Mucosa of rectum (tissue), 2 donors: Measurements from ENCODE around the gene MED9.

Source experiments
- H3K27ac ChIP-seq, 2 donors: one replicate each; pipeline ENCODE4 v1.7.0; 2013; ENCODE audit warnings: inconsistent platforms in 2 of 2, low read depth in 2 of 2, low read length in 2 of 2
- H3K27me3 ChIP-seq, 2 donors: one replicate each; pipeline ENCODE4 v1.7.0; 2013; ENCODE audit warnings: low read length in 2 of 2; ENCODE audit not compliant: control insufficient read depth in 2 of 2, insufficient read depth in 2 of 2
- H3K36me3 ChIP-seq, 2 donors: one replicate each; pipeline ENCODE4 v1.7.0; 2013; ENCODE audit warnings: low read length in 2 of 2; ENCODE audit not compliant: control insufficient read depth in 2 of 2, insufficient read depth in 2 of 2
- H3K4me1 ChIP-seq, 2 donors: one replicate each; pipeline ENCODE4 v1.7.0; 2013; ENCODE audit warnings: low read length in 2 of 2, mild to moderate bottlenecking in 1 of 2; ENCODE audit not compliant: control insufficient read depth in 2 of 2, insufficient read depth in 2 of 2
- H3K4me3 ChIP-seq, 2 donors: one replicate each; pipeline ENCODE4 v1.7.0; 2013; ENCODE audit warnings: low read length in 2 of 2
- H3K9ac ChIP-seq, 2 donors: one replicate each; pipeline ENCODE4 v1.7.0; 2013; ENCODE audit warnings: low read length in 2 of 2, low read depth in 1 of 2, mild to moderate bottlenecking in 1 of 2
- H3K9me3 ChIP-seq, 2 donors: one replicate each; pipeline ENCODE4 v1.7.0; 2013; ENCODE audit warnings: low read length in 2 of 2; ENCODE audit not compliant: control insufficient read depth in 2 of 2
- donor health status: healthy.
- donor health status: Normal muscosa, but diverticular disease.

Gene MED9

GRCh38 chr17:17502741-17503565, 26.2 kb downstream of the MED9 start:
- H3K27me3 ChIP-seq, result peaks cover 0 to 3% of the 10 kb centered on the region in 2 donors
- H3K27ac ChIP-seq, result no peak overlapping the region
- no peaks in the 10 kb centered on the region for H3K9me3 ChIP-seq
- H3K4me1 ChIP-seq, result peaks cover 10 to 23% of the 10 kb centered on the region in 2 donors
- no peak overlapping the region for H3K9ac ChIP-seq
- no peaks in the 10 kb centered on the region for H3K36me3 ChIP-seq
- H3K4me3 ChIP-seq, result no peak overlapping the region

DNA sequence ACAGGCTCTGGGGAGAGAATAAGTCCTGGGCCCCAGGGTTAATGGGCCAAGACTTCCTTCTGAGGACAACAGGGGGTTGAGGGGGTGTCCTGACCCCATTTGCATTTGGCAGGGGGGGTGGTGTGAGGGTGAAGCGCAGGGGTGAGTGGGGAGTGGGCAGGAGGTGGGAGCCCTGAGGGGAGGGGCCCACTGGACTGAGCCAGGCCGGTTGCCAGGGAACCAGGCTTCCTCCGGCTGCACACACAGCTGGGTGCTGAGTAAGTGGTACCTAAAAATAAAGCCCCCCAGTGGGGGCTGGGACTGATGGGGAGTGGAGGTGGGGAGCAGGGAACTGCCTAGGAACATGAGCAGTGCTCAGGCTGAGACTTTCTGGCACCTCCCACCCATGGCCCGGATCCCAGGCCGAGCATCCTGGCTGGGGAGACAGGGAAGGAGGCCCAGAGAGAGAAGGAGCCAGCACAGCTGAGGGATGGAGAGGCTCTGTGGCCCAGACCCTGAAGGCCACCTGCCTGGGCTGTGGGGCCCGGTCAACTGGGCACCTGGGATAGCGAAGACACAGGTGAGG, 26.8 kb downstream of the MED9 start:
- Histone ChIP-seq H3K27ac (no peak overlapping the region), H3K36me3 (no peaks in the 10 kb centered on the region), H3K4me3 (no peak overlapping the region), H3K9ac (no peak overlapping the region), H3K4me1 (peaks cover 5 to 16% of the 10 kb centered on the region in 2 donors), H3K9me3 (no peaks in the 10 kb centered on the region), H3K27me3 (peaks cover 0 to 3% of the 10 kb centered on the region in 2 donors)

GRCh38 chr17:17504341-17505140, 27.7 kb downstream of the MED9 start:
- Histone ChIP-seq H3K36me3 (no peaks in the 10 kb centered on the region), H3K4me1 (peaks cover 5 to 12% of the 10 kb centered on the region in 2 donors), H3K9ac (no peak overlapping the region), H3K4me3 (no peak overlapping the region), H3K9me3 (no peaks in the 10 kb centered on the region), H3K27ac (no peak overlapping the region), H3K27me3 (peaks cover 0 to 3% of the 10 kb centered on the region in 2 donors)

DNA sequence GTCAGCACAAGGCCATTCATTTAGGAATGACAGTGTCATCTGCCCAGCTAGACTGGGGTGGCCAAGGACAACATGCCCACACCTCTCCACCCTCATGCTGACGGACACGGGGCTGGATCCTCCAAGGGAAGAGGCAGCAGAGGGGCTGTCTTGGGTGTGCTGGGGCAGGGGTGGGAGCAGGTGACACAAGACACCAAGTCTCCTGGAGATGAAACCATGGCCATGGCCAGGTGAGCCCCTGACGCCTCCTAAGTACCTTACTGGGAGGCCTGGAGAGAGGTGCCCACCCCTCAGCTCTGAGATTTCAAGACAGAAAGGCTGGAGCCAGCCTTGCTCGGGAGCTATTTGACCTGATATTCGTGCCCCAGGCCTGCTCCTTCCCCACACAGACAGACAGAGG, 28.4 kb downstream of the MED9 start:
- Histone ChIP-seq H3K27me3 (peaks cover 0 to 3% of the 10 kb centered on the region in 2 donors), H3K9me3 (no peaks in the 10 kb centered on the region), H3K4me3 (no peak overlapping the region), H3K27ac (no peak overlapping the region), H3K4me1 (peaks cover 5 to 12% of the 10 kb centered on the region in 2 donors), H3K36me3 (no peaks in the 10 kb centered on the region), H3K9ac (no peak overlapping the region)

DNA sequence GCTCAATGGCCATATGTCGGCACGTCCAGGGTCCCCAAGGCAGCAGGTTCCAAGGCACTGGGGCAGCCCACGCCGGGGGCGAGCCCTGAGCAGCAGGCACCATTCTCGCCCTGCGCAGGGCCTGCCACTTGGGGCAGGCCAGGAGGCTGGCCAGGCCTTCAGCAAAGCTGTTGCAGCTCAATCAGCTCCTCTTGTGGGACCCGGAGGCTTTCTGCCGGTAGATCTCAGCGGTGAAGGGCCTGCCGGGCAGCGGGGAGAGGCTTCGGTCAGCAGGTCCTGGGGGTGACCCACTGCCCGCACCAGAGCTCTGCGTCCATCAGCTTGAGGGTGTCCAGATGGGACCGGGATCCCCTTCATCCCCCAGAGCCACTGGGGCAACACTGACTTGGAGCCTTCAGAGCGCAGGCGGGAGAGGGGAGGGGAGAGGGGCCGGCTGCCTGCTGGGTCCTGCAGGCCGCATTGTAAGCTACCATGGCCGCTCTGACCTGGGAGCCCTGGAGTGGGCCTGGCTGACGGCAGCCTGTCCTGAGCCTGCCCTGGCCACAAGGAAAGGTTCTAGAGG, 28.9 kb downstream of the MED9 start:
- Histone ChIP-seq H3K9me3 (no peaks in the 10 kb centered on the region), H3K4me3 (no peak overlapping the region), H3K9ac (no peak overlapping the region), H3K27me3 (peaks cover 0 to 3% of the 10 kb centered on the region in 2 donors), H3K36me3 (no peaks in the 10 kb centered on the region), H3K4me1 (peaks cover 5 to 12% of the 10 kb centered on the region in 2 donors), H3K27ac (no peak overlapping the region)

GRCh38 chr17:17506181-17506741, 29.5 kb downstream of the MED9 start:
- Histone ChIP-seq H3K9ac (peak overlapping the region in 1 of 2 donors; percentile 16), H3K4me3 (no peak overlapping the region), H3K27ac (peak overlapping the region in 1 of 2 donors; percentile 9), H3K9me3 (no peaks in the 10 kb centered on the region), H3K4me1 (peaks cover 5 to 12% of the 10 kb centered on the region in 2 donors), H3K36me3 (no peaks in the 10 kb centered on the region), H3K27me3 (peaks cover 0 to 3% of the 10 kb centered on the region in 2 donors)

DNA sequence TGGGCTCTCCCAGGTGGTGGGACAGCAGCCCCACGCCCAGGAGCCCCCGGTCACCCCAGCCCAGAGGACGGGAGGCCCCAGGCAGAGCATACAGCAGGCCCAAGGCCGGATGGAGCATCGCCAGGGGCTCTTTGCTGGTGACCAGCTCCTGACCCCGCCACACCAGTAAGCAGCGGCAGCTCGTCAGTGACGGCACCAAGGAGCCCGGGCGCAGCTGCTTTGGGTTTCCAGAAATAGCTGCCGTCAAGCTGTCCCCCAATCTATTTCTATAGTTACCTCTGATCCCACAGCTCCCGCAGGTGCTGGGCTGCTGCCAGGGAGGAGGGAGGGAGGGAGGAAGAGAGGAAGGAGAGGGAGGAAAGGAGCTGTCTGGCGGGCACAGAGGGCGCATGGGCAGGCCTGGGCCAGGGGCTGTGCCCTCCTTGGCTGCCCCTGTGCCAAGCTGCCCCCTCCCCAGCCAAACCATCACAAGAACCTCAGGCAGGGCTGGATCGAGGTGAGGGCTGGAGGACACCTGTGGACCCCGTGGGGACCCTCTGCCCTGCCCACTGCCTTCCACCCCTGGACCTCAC, 30.2 kb downstream of the MED9 start:
- H3K9ac ChIP-seq, result peak overlapping the region in 1 of 2 donors; percentile 16
- H3K27ac ChIP-seq, result peak overlapping the region in 1 of 2 donors; percentile 9
- H3K4me1 ChIP-seq, result peaks cover 5 to 12% of the 10 kb centered on the region in 2 donors
- peaks cover 0 to 2% of the 10 kb centered on the region in 2 donors for H3K27me3 ChIP-seq
- H3K36me3 ChIP-seq, result no peaks in the 10 kb centered on the region
- H3K9me3 ChIP-seq, result no peaks in the 10 kb centered on the region
- no peak overlapping the region for H3K4me3 ChIP-seq

DNA sequence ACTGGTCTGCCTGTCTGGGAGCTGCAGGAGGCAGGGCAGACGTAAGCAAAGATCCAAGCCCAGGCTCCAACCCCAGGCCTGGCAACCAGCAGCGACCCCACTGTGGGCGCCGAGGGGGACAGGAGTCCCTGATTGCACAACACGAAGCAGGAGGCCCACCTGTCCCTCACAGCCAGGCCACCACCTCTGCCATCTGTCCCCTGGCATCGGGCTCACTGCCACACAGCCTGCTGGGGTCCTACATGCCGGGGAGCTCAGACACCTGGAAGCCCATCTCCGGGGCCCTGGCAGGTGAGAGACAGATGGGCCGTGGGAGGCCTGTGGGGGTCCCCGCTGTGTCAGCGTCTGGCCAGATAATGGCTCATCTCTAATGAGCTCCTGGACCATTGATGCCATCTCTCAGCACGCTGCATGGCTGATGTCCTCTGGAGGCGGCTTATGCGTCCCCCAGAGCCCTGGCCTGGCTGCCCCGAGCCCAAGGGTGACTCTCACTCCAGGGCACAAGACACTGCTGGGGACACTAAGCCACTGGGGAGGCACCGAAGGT, 30.7 kb downstream of the MED9 start:
- peaks cover 5 to 12% of the 10 kb centered on the region in 2 donors for H3K4me1 ChIP-seq
- H3K36me3 ChIP-seq, result no peaks in the 10 kb centered on the region
- no peak overlapping the region for H3K9ac ChIP-seq
- no peak overlapping the region for H3K27ac ChIP-seq
- no peak overlapping the region for H3K4me3 ChIP-seq
- H3K9me3 ChIP-seq, result no peaks in the 10 kb centered on the region
- no peaks in the 10 kb centered on the region for H3K27me3 ChIP-seq

- Histone ChIP-seq H3K36me3 (no peaks in the 10 kb centered on the region), H3K4me1 (peaks cover 5 to 12% of the 10 kb centered on the region in 2 donors), H3K27ac (no peak overlapping the region)
These were observed 31.3 kb downstream of the MED9 start for GRCh38 chr17:17508019-17508535.

More at GRCh38 chr17:17508019-17508535, 31.3 kb downstream of the MED9 start:
- no peak overlapping the region for H3K4me3 ChIP-seq
- no peaks in the 10 kb centered on the region for H3K9me3 ChIP-seq
- H3K27me3 ChIP-seq, result no peaks in the 10 kb centered on the region
- no peak overlapping the region for H3K9ac ChIP-seq
